Neural cell (in vitro differentiated cells): ENCODE results near the gene YIPF6.

Experiments
- CTCF ChIP-seq: fragments of 450-650 bp; IDR thresholded peaks from 2 replicates; pipeline ENCODE4 v1.5.1; 2014; ENCODE audit warnings: antibody characterized with exemption, mild to moderate bottlenecking, moderate library complexity; ENCODE audit not compliant: poor library complexity, severe bottlenecking
- EP300 ChIP-seq: fragments of 450-650 bp; conservative IDR thresholded peaks from 2 replicates; pipeline ENCODE4 v1.6.1; 2014; ENCODE audit warnings: antibody characterized with exemption, mild to moderate bottlenecking, moderate library complexity; ENCODE audit not compliant: poor library complexity, severe bottlenecking
- EZH2 ChIP-seq: fragments of 200-600, 300-800 bp; shearing (Covaris generic), sonication (generic); IDR thresholded peaks from 2 replicates; pipeline ENCODE4 v1.6.1; 2014; ENCODE audit warnings: antibody characterized with exemption, low read length, borderline replicate concordance, mild to moderate bottlenecking; ENCODE audit not compliant: insufficient read depth, poor library complexity, severe bottlenecking
- MXI1 ChIP-seq: fragments of 450-650 bp; conservative IDR thresholded peaks from 2 replicates; pipeline ENCODE4 v1.6.1; 2014; ENCODE audit warnings: antibody characterized with exemption, mild to moderate bottlenecking; ENCODE audit not compliant: poor library complexity, severe bottlenecking
- RAD21 ChIP-seq: fragments of 450-650 bp; conservative IDR thresholded peaks from 2 replicates; pipeline ENCODE4 v1.6.1; 2014; ENCODE audit warnings: antibody characterized with exemption, mild to moderate bottlenecking, moderate library complexity
- TAF1 ChIP-seq: IDR thresholded peaks from 2 replicates; pipeline ENCODE4 v1.6.1; 2012; ENCODE audit warnings: low read depth

- TF ChIP-seq EZH2 (no peak), CTCF (no peak), RAD21 (no peak), MXI1 (no peak), TAF1 (no peak), EP300 (no peak)
Observed at GRCh38 chrX:68571292-68571609, 72.4 kb downstream of the YIPF6 start.
